CD4-positive, CD25-positive, alpha-beta regulatory T cell (primary cell): ENCODE measurements around the gene SHC4. TPM values are rescaled to one million over a fixed set of nuclear protein-coding genes. Genes with fewer than 3 reads are reported as not detected.
A peak's percentile ranks its signal among the peaks of the same experiment; 100 is the strongest.

Experiments
- ATAC-seq, 2 donors: fragments of 150-1000 bp; cut with Tn5 transposase; one replicate each; pipeline ENCODE4 v1.10.0; 2021; ENCODE audit warnings: low read depth in 2 of 2, moderate number of reproducible peaks in 2 of 2, moderate library complexity in 1 of 2
- DNase-seq, 3 donors: peaks; one replicate each; pipeline versions ENCODE4 v3.0.0 to v3.0.0-alpha.2; 2012 to 2022; ENCODE audit warnings: mixed read lengths in 1 of 3
- H3K27ac ChIP-seq: one replicate; pipeline ENCODE4 v1.7.0; 2013; ENCODE audit warnings: mild to moderate bottlenecking, low read length; ENCODE audit not compliant: insufficient read depth, poor library complexity, severe bottlenecking
- H3K27me3 ChIP-seq: one replicate; pipeline ENCODE4 v1.7.0; 2013; ENCODE audit warnings: low read length; ENCODE audit not compliant: control insufficient read depth, insufficient read depth
- H3K36me3 ChIP-seq: one replicate; pipeline ENCODE4 v1.7.0; 2013; ENCODE audit warnings: mild to moderate bottlenecking, low read length, moderate library complexity; ENCODE audit not compliant: control insufficient read depth, insufficient read depth
- H3K4me1 ChIP-seq: 2 replicates; pipeline ENCODE4 v1.7.0; 2013; ENCODE audit warnings: mild to moderate bottlenecking, low read length; ENCODE audit not compliant: insufficient read depth, control insufficient read depth, poor library complexity, severe bottlenecking
- H3K4me3 ChIP-seq: one replicate; pipeline ENCODE4 v1.7.0; 2013; ENCODE audit warnings: low read depth, mild to moderate bottlenecking, low read length, moderate library complexity
- H3K9me3 ChIP-seq, 2 experiments: 1 replicate in 1 of 2; 2 replicates in 1 of 2; pipeline ENCODE4 v1.7.0; 2013; ENCODE audit warnings: low read length in 2 of 2, mild to moderate bottlenecking in 1 of 2, moderate library complexity in 1 of 2; ENCODE audit not compliant: control insufficient read depth in 2 of 2
- H3K27ac Mint-ChIP-seq, 3 donors: one replicate each; pipeline ENCODE4 v1.8.0; 2020 to 2022; ENCODE audit warnings: mild to moderate bottlenecking in 3 of 3, mixed read lengths in 3 of 3, moderate library complexity in 2 of 3
- H3K27me3 Mint-ChIP-seq: one replicate; pipeline ENCODE4 v1.8.0; 2022; ENCODE audit warnings: mild to moderate bottlenecking, mixed read lengths
- H3K36me3 Mint-ChIP-seq: one replicate; pipeline ENCODE4 v1.8.0; 2020; ENCODE audit warnings: mixed read lengths
- H3K4me1 Mint-ChIP-seq, 4 donors: one replicate each; pipeline ENCODE4 v1.8.0; 2020 to 2022; ENCODE audit warnings: mixed read lengths in 4 of 4, mild to moderate bottlenecking in 1 of 4
- H3K4me3 Mint-ChIP-seq, 4 donors: one replicate each; pipeline ENCODE4 v1.8.0; 2020 to 2022; ENCODE audit warnings: mild to moderate bottlenecking in 4 of 4, mixed read lengths in 4 of 4, moderate library complexity in 3 of 4
- H3K9me3 Mint-ChIP-seq, 7 donors: one replicate each; pipeline ENCODE4 v1.8.0; 2020 to 2022; ENCODE audit warnings: mixed read lengths in 7 of 7, mild to moderate bottlenecking in 3 of 7, moderate library complexity in 2 of 7
- polyA plus RNA-seq, 4 donors: library from polyadenylated mRNA; unstranded; fragments of 300-500 nt; fragmentation: Illumina TruSeq; gene quantifications; one replicate each; pipeline ENCODE4 v1.2.3, GENCODE V29; 2021
- total RNA-seq: library from RNA; stranded (reverse); gene quantifications from one replicate; pipeline ENCODE4 v1.2.3, GENCODE V29; 2022

SHC4 gene
- total and polyA plus RNA-seq, 5 donors from 2014 or later: not detected

- no peak overlapping the region for H3K4me3 ChIP-seq
- no peaks in the 10 kb centered on the region for H3K9me3 ChIP-seq
- no peak overlapping the region for H3K4me3 Mint-ChIP-seq
- no peak overlapping the region for H3K27ac ChIP-seq
- no peak for ATAC-seq
- no peak overlapping the region for H3K27ac Mint-ChIP-seq
- H3K27me3 Mint-ChIP-seq: no peaks in the 10 kb centered on the region
- peaks cover 9 to 30% (median 26%) of the 10 kb centered on the region in 4 donors for H3K4me1 Mint-ChIP-seq
- peaks cover 6% of the 10 kb centered on the region for H3K36me3 ChIP-seq
- DNase-seq: no peak
- peaks cover 33% of the 10 kb centered on the region for H3K36me3 Mint-ChIP-seq
- H3K4me1 ChIP-seq: no peaks in the 10 kb centered on the region
- H3K27me3 ChIP-seq: no peaks in the 10 kb centered on the region
- H3K9me3 Mint-ChIP-seq: no peaks in the 10 kb centered on the region
Measured at GRCh38 chr15:48800811-48801455, 162.8 kb downstream of the SHC4 start.

- no peak overlapping the region for H3K4me3 ChIP-seq
- no peak overlapping the region for H3K4me3 Mint-ChIP-seq
- ATAC-seq (no peak), DNase-seq (no peak)
- H3K9me3 ChIP-seq: no peaks in the 10 kb centered on the region
- H3K36me3 Mint-ChIP-seq: peaks cover 35% of the 10 kb centered on the region
- H3K36me3 ChIP-seq: peaks cover 6% of the 10 kb centered on the region
- peaks cover 9 to 26% (median 25%) of the 10 kb centered on the region in 4 donors for H3K4me1 Mint-ChIP-seq
- no peaks in the 10 kb centered on the region for H3K4me1 ChIP-seq
- H3K27me3 Mint-ChIP-seq: no peaks in the 10 kb centered on the region
- H3K9me3 Mint-ChIP-seq: no peaks in the 10 kb centered on the region
- H3K27ac ChIP-seq: no peak overlapping the region
- H3K27me3 ChIP-seq: no peaks in the 10 kb centered on the region
- H3K27ac Mint-ChIP-seq: no peak overlapping the region
Measured at GRCh38 chr15:48800245-48800644, 163.5 kb downstream of the SHC4 start.

GRCh38 chr15:48798319-48798718 lies 165.4 kb downstream of the SHC4 start:
- ATAC-seq (no peak), DNase-seq (no peak)
- no peak overlapping the region for H3K4me3 Mint-ChIP-seq
- H3K9me3 Mint-ChIP-seq: no peaks in the 10 kb centered on the region
- Histone ChIP-seq H3K27me3 (no peaks in the 10 kb centered on the region), H3K4me1 (no peaks in the 10 kb centered on the region), H3K27ac (no peak overlapping the region), H3K4me3 (no peak overlapping the region), H3K9me3 (no peaks in the 10 kb centered on the region), H3K36me3 (peaks cover 2% of the 10 kb centered on the region)
- H3K27me3 Mint-ChIP-seq: no peaks in the 10 kb centered on the region
- H3K27ac Mint-ChIP-seq: peak overlapping the region in 1 of 3 donors; percentile 20
- peaks cover 18 to 30% (median 23%) of the 10 kb centered on the region in 4 donors for H3K4me1 Mint-ChIP-seq
- peaks cover 27% of the 10 kb centered on the region for H3K36me3 Mint-ChIP-seq

GRCh38 chr15:48796930-48797329 lies 166.8 kb downstream of the SHC4 start:
- peak overlapping the region; percentile 39 for H3K4me3 ChIP-seq
- no peaks in the 10 kb centered on the region for H3K9me3 Mint-ChIP-seq
- no peaks in the 10 kb centered on the region for H3K27me3 ChIP-seq
- peaks cover 2% of the 10 kb centered on the region for H3K36me3 ChIP-seq
- H3K4me1 Mint-ChIP-seq: peaks cover 18 to 30% (median 21%) of the 10 kb centered on the region in 4 donors
- no peaks in the 10 kb centered on the region for H3K9me3 ChIP-seq
- peak in 1 of 3 donors; percentile 50 for DNase-seq
- ATAC-seq: peak; percentile 53 to 65
- no peak overlapping the region for H3K4me3 Mint-ChIP-seq
- no peak overlapping the region for H3K27ac ChIP-seq
- H3K27me3 Mint-ChIP-seq: no peaks in the 10 kb centered on the region
- peaks cover 39% of the 10 kb centered on the region for H3K36me3 Mint-ChIP-seq
- peak overlapping the region in 2 of 3 donors; percentile 40 to 87 for H3K27ac Mint-ChIP-seq
- H3K4me1 ChIP-seq: no peaks in the 10 kb centered on the region

GRCh38 chr15:48796521-48796920 lies 167.2 kb downstream of the SHC4 start:
- no peaks in the 10 kb centered on the region for H3K9me3 Mint-ChIP-seq
- Histone ChIP-seq H3K9me3 (no peaks in the 10 kb centered on the region), H3K27ac (no peak overlapping the region), H3K27me3 (no peaks in the 10 kb centered on the region), H3K4me3 (no peak overlapping the region), H3K4me1 (no peaks in the 10 kb centered on the region), H3K36me3 (peaks cover 2% of the 10 kb centered on the region)
- no peak for ATAC-seq
- H3K4me1 Mint-ChIP-seq: peaks cover 18 to 30% (median 21%) of the 10 kb centered on the region in 4 donors
- no peak for DNase-seq
- no peaks in the 10 kb centered on the region for H3K27me3 Mint-ChIP-seq
- H3K4me3 Mint-ChIP-seq: no peak overlapping the region
- H3K27ac Mint-ChIP-seq: peak overlapping the region in 1 of 3 donors; percentile 87
- peaks cover 40% of the 10 kb centered on the region for H3K36me3 Mint-ChIP-seq

GRCh38 chr15:48795901-48796300 lies 167.8 kb downstream of the SHC4 start:
- H3K36me3 Mint-ChIP-seq: peaks cover 41% of the 10 kb centered on the region
- Histone ChIP-seq H3K36me3 (peaks cover 2% of the 10 kb centered on the region), H3K9me3 (no peaks in the 10 kb centered on the region), H3K27ac (no peak overlapping the region), H3K4me3 (no peak overlapping the region), H3K27me3 (no peaks in the 10 kb centered on the region), H3K4me1 (no peaks in the 10 kb centered on the region)
- H3K27me3 Mint-ChIP-seq: no peaks in the 10 kb centered on the region
- H3K4me3 Mint-ChIP-seq: no peak overlapping the region
- H3K4me1 Mint-ChIP-seq: peaks cover 13 to 30% (median 21%) of the 10 kb centered on the region in 4 donors
- ATAC-seq (no peak), DNase-seq (no peak)
- H3K27ac Mint-ChIP-seq: no peak overlapping the region
- no peaks in the 10 kb centered on the region for H3K9me3 Mint-ChIP-seq

- H3K27ac ChIP-seq: no peak overlapping the region
- peak in 1 of 3 donors; percentile 44 for DNase-seq
- H3K4me3 ChIP-seq: no peak overlapping the region
- Mint-ChIP-seq H3K9me3 (no peaks in the 10 kb centered on the region), H3K27me3 (no peaks in the 10 kb centered on the region), H3K27ac (peak overlapping the region in 2 of 3 donors; percentile 61 to 64), H3K4me3 (peak overlapping the region in 2 of 4 donors; percentile 26 to 28), H3K36me3 (peaks cover 51% of the 10 kb centered on the region), H3K4me1 (peaks cover 13 to 26% (median 17%) of the 10 kb centered on the region in 4 donors)
- peak in 1 of 2 donors; percentile 34 for ATAC-seq
- H3K4me1 ChIP-seq: no peaks in the 10 kb centered on the region
- H3K36me3 ChIP-seq: peaks cover 8% of the 10 kb centered on the region
- no peaks in the 10 kb centered on the region for H3K27me3 ChIP-seq
- no peaks in the 10 kb centered on the region for H3K9me3 ChIP-seq
Measured at GRCh38 chr15:48794697-48795134, 169.0 kb downstream of the SHC4 start.

- Mint-ChIP-seq H3K27me3 (no peaks in the 10 kb centered on the region), H3K4me3 (no peak overlapping the region), H3K36me3 (peaks cover 49% of the 10 kb centered on the region), H3K9me3 (no peaks in the 10 kb centered on the region), H3K4me1 (peaks cover 8 to 18% (median 13%) of the 10 kb centered on the region in 4 donors), H3K27ac (no peak overlapping the region)
- no peaks in the 10 kb centered on the region for H3K9me3 ChIP-seq
- ATAC-seq (no peak), DNase-seq (no peak)
- H3K36me3 ChIP-seq: peaks cover 14% of the 10 kb centered on the region
- no peak overlapping the region for H3K27ac ChIP-seq
- no peaks in the 10 kb centered on the region for H3K4me1 ChIP-seq
- H3K27me3 ChIP-seq: no peaks in the 10 kb centered on the region
- no peak overlapping the region for H3K4me3 ChIP-seq
Measured at GRCh38 chr15:48792408-48792807, 171.3 kb downstream of the SHC4 start.
